ENCODE results near the gene HOXD3. TPM values are rescaled to one million over a fixed set of nuclear protein-coding genes. Genes with fewer than 3 reads are reported as not detected.

The HOXD3 gene
- total and polyA plus RNA-seq, 2 donors (not counting 1 experiment from before 2014, with no cell fraction given): not detected

DNA sequence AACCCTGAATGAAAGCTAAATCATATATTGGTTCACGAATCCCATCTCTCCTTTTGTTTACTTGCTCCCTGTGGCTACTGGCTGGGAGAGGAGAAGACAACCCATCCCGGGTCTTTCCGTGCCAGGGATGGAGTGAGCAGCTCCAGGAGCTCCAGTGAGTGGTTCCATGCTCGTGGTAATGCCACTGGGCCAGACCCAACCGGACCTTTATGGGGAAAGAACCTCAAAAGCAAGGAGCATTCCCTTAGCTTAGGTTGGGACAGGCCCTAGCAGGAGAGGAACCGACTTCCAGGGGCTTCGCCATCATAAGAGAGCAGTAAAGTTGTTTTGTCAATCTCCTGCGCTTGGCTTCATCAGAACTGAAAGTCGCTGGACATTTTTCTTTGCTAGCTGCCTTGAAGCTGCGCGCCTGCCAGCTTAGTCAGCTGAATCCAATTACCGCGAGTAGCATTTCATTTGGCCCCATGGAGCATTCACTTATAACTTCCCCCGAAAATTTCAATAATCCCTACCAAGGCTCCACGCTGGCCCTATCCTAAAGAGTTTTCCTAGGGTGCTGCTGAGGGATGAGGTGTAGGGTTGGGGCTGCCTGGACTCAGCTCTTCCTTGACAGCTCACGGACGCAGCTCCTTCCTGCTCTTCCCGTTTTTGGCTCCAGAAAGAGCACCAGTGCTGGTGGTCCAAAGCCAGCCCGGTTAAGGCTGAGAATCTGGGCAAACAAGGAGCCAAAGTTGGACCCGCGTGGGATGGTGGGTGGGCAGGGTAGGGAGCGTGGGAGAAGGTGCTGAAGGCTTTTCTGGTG, 4.9 kb downstream of the HOXD3 start:
- H3K9ac ChIP-seq (ENCODE audit: insufficient read depth, low read length): no peak overlapping the region
- no peaks in the 10 kb centered on the region for H4K20me1 ChIP-seq (ENCODE audit: control insufficient read depth, extremely low read depth, insufficient read depth, low read length)
- H3K4me3 ChIP-seq (replicated peaks in 1 of 4; ENCODE audit: control extremely low read depth in 1 of 4, insufficient read depth in 1 of 4, low read depth in 3 of 4, low read length in 4 of 4): peak overlapping the region in 1 of 4 experiments; percentile 25
- no peak overlapping the region for H3K4me2 ChIP-seq (ENCODE audit: extremely low read depth, insufficient read depth, low read length)
- H3K27me3 ChIP-seq (ENCODE audit: control insufficient read depth, insufficient read depth, low read length): peaks cover 80% of the 10 kb centered on the region
- no peak overlapping the region for H2AFZ ChIP-seq (ENCODE audit: low read length)
- no peaks in the 10 kb centered on the region for H3K36me3 ChIP-seq (ENCODE audit: control insufficient read depth, insufficient read depth, low read length)
- no peak for TF ChIP-seq CTCF (conservative IDR thresholded peaks at IDR 0.05 in 1 of 2, IDR thresholded peaks at IDR 0.05 in 1 of 2; ENCODE audit: low read depth in 1 of 2, low read length in 2 of 2)
- TF ChIP-seq EZH2 (IDR thresholded peaks at IDR 0.05; ENCODE audit: low read length, missing control alignments): no peak
- no peak overlapping the region for H3K27ac ChIP-seq (ENCODE audit: insufficient read depth, low read length)
- no peaks in the 10 kb centered on the region for H3K4me1 ChIP-seq (ENCODE audit: control insufficient read depth, extremely low read depth, insufficient read depth, low read length)
- peak in 1 of 2 donors; percentile 90 for DNase-seq (ENCODE audit: low read depth in 2 of 2)
- no peaks in the 10 kb centered on the region for H3K9me3 ChIP-seq (ENCODE audit: control insufficient read depth, insufficient read depth, low read depth, low read length)
- no peaks in the 10 kb centered on the region for H3K79me2 ChIP-seq (ENCODE audit: control insufficient read depth, insufficient read depth, low read length)

- peak in 1 of 2 donors; percentile 70 for DNase-seq (ENCODE audit: low read depth in 2 of 2)
- no peaks in the 10 kb centered on the region for H3K4me1 ChIP-seq (ENCODE audit: control insufficient read depth, extremely low read depth, insufficient read depth, low read length)
- H3K4me2 ChIP-seq (ENCODE audit: extremely low read depth, insufficient read depth, low read length): no peak overlapping the region
- H4K20me1 ChIP-seq (ENCODE audit: control insufficient read depth, extremely low read depth, insufficient read depth, low read length): no peaks in the 10 kb centered on the region
- H3K27ac ChIP-seq (ENCODE audit: insufficient read depth, low read length): no peak overlapping the region
- no peaks in the 10 kb centered on the region for H3K36me3 ChIP-seq (ENCODE audit: control insufficient read depth, insufficient read depth, low read length)
- H3K9me3 ChIP-seq (ENCODE audit: control insufficient read depth, insufficient read depth, low read depth, low read length): no peaks in the 10 kb centered on the region
- H3K4me3 ChIP-seq (replicated peaks in 1 of 4; ENCODE audit: control extremely low read depth in 1 of 4, insufficient read depth in 1 of 4, low read depth in 3 of 4, low read length in 4 of 4): no peak overlapping the region
- TF ChIP-seq CTCF (conservative IDR thresholded peaks at IDR 0.05 in 1 of 2, IDR thresholded peaks at IDR 0.05 in 1 of 2; ENCODE audit: low read depth in 1 of 2, low read length in 2 of 2): no peak
- no peak for TF ChIP-seq EZH2 (IDR thresholded peaks at IDR 0.05; ENCODE audit: low read length, missing control alignments)
- H3K79me2 ChIP-seq (ENCODE audit: control insufficient read depth, insufficient read depth, low read length): no peaks in the 10 kb centered on the region
- peaks cover 75% of the 10 kb centered on the region for H3K27me3 ChIP-seq (ENCODE audit: control insufficient read depth, insufficient read depth, low read length)
- H2AFZ ChIP-seq (ENCODE audit: low read length): no peak overlapping the region
- no peak overlapping the region for H3K9ac ChIP-seq (ENCODE audit: insufficient read depth, low read length)
These were observed 6.0 kb downstream of the HOXD3 start for GRCh38 chr2:176162911-176163671.

DNA sequence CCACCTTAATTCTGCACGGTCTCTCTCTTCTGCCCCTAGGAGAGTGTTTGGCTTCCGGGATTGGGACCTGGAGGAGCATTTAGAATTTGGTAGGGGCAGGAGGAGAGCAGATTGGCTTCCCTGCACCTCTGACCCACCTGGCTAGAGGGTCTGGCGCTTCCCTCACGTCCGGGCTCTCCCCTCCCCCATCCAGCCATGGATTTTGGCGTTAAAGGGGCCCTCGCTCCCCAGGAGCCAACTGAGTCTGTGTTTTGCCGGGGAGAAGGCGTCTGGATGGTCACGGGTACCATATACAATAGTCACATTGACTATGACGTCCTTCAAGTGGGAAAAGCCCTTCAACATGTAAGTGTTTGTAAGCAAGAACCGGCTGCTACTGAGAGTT, 6.6 kb downstream of the HOXD3 start:
- Histone ChIP-seq H3K4me3 (replicated peaks in 1 of 4; ENCODE audit: control extremely low read depth in 1 of 4, insufficient read depth in 1 of 4, low read depth in 3 of 4, low read length in 4 of 4) (no peak overlapping the region), H3K36me3 (ENCODE audit: control insufficient read depth, insufficient read depth, low read length) (no peaks in the 10 kb centered on the region), H3K9me3 (ENCODE audit: control insufficient read depth, insufficient read depth, low read depth, low read length) (no peaks in the 10 kb centered on the region), H3K27ac (ENCODE audit: insufficient read depth, low read length) (no peak overlapping the region), H3K9ac (ENCODE audit: insufficient read depth, low read length) (no peak overlapping the region), H3K79me2 (ENCODE audit: control insufficient read depth, insufficient read depth, low read length) (no peaks in the 10 kb centered on the region), H3K27me3 (ENCODE audit: control insufficient read depth, insufficient read depth, low read length) (peaks cover 70% of the 10 kb centered on the region), H2AFZ (ENCODE audit: low read length) (no peak overlapping the region), H3K4me2 (ENCODE audit: extremely low read depth, insufficient read depth, low read length) (no peak overlapping the region), H4K20me1 (ENCODE audit: control insufficient read depth, extremely low read depth, insufficient read depth, low read length) (no peaks in the 10 kb centered on the region), H3K4me1 (ENCODE audit: control insufficient read depth, extremely low read depth, insufficient read depth, low read length) (no peaks in the 10 kb centered on the region)
- TF ChIP-seq EZH2 (IDR thresholded peaks at IDR 0.05; ENCODE audit: low read length, missing control alignments) (no peak), CTCF (conservative IDR thresholded peaks at IDR 0.05 in 1 of 2, IDR thresholded peaks at IDR 0.05 in 1 of 2; ENCODE audit: low read depth in 1 of 2, low read length in 2 of 2) (no peak)
- DNase-seq (ENCODE audit: low read depth in 2 of 2): no peak

Data from fibroblast of lung (primary cell).